SK-N-SH (cell line): ENCODE results near the gene SF3B5. TPM values are rescaled to one million over a fixed set of nuclear protein-coding genes. Genes with fewer than 3 reads are reported as not detected.

Experiments used
- CTCF ChIA-PET: fragments of 300-600, 350-600 bp; formaldehyde crosslinking; extraction: SDS; loops from one replicate; lab custom pipeline; 2021; lab: Yijun Ruan, JAX
- POLR2A ChIA-PET: fragments of 350-600 bp; sonication (Branson Sonifier 250); formaldehyde crosslinking; extraction: SDS; loops from one replicate; lab custom pipeline; 2020; ENCODE audit warnings: antibody characterized with exemption, inconsistent platforms; lab: Yijun Ruan, JAX
- DNase-seq: peaks from one replicate; pipeline ENCODE4 v3.0.0; 2012
- H2AFZ ChIP-seq: fragments of 200-600 bp; sonication (generic); 2 replicates; pipeline ENCODE4 v1.8.1; 2016; ENCODE audit warnings: antibody characterized with exemption, mild to moderate bottlenecking, low read depth
- H3F3A ChIP-seq: fragments of 200-600 bp; sonication (generic); replicated peaks from 2 replicates; pipeline ENCODE3; 2016; ENCODE audit warnings: antibody characterized with exemption, mild to moderate bottlenecking; ENCODE audit not compliant: insufficient read depth
- H3K27ac ChIP-seq, 2 experiments: fragments of 200-500 bp in 1 of 2; fragments of 200-600 bp in 1 of 2; sonication (Bioruptor generic) in 1 of 2; sonication (generic), shearing (Covaris generic) in 1 of 2; 2 replicates each; pipeline versions ENCODE4 v1.5.1 to v1.6.1; 2014 to 2016; ENCODE audit warnings: low read depth in 2 of 2, inconsistent platforms in 1 of 2, low read length in 1 of 2, mild to moderate bottlenecking in 1 of 2, mixed read lengths in 1 of 2
- H3K27me3 ChIP-seq: fragments of 200-600 bp; sonication (generic), shearing (Covaris generic); 2 replicates; pipeline ENCODE4 v1.6.1; 2016; ENCODE audit warnings: mixed run types; ENCODE audit not compliant: insufficient read depth
- H3K36me3 ChIP-seq, 2 experiments: fragments of 200-500 bp in 1 of 2; fragments of 200-600 bp in 1 of 2; sonication (Bioruptor generic) in 1 of 2; sonication (generic) in 1 of 2; replicated peaks in 1 of 2; 2 replicates each; pipeline versions ENCODE3 to v1.5.1; 2014 to 2016; ENCODE audit warnings: low read length in 1 of 2, mild to moderate bottlenecking in 1 of 2; ENCODE audit not compliant: insufficient read depth in 2 of 2, control insufficient read depth in 1 of 2
- H3K4me1 ChIP-seq, 2 experiments: fragments of 200-500 bp in 1 of 2; fragments of 200-600 bp in 1 of 2; sonication (Bioruptor generic) in 1 of 2; sonication (generic), shearing (Covaris generic) in 1 of 2; 2 replicates each; pipeline versions ENCODE4 v1.5.1 to v1.6.1; 2014 to 2016; ENCODE audit warnings: low read depth in 1 of 2, low read length in 1 of 2, mixed run types in 1 of 2; ENCODE audit not compliant: insufficient read depth in 2 of 2, control insufficient read depth in 1 of 2
- H3K4me2 ChIP-seq: fragments of 200-600 bp; sonication (generic), shearing (Covaris generic); 2 replicates; pipeline ENCODE4 v1.6.1; 2017; ENCODE audit warnings: mixed run types
- H3K4me3 ChIP-seq, 2 experiments: fragments of 200-500 bp in 1 of 2; fragments of 200-600 bp in 1 of 2; sonication (Bioruptor generic) in 1 of 2; sonication (generic), shearing (Covaris generic) in 1 of 2; 2 replicates each; pipeline versions ENCODE4 v1.5.1 to v1.8.1; 2014 to 2016; ENCODE audit warnings: low read depth in 2 of 2, inconsistent platforms in 1 of 2, low read length in 1 of 2, mild to moderate bottlenecking in 1 of 2, mixed read lengths in 1 of 2, moderate library complexity in 1 of 2
- H3K79me2 ChIP-seq: fragments of 200-600 bp; sonication (generic); 2 replicates; pipeline ENCODE4 v1.8.1; 2017; ENCODE audit warnings: mild to moderate bottlenecking; ENCODE audit not compliant: insufficient read depth
- H3K9ac ChIP-seq: fragments of 200-600 bp; sonication (generic); 2 replicates; pipeline ENCODE4 v1.6.1; 2017; ENCODE audit warnings: mixed run types
- H3K9me2 ChIP-seq: fragments of 200-600 bp; sonication (generic); 2 replicates; pipeline ENCODE4 v1.6.1; 2017; ENCODE audit warnings: mixed run types
- H3K9me3 ChIP-seq: fragments of 200-600 bp; sonication (generic); 2 replicates; pipeline ENCODE4 v1.6.1; 2017; ENCODE audit warnings: mixed run types, mild to moderate bottlenecking, moderate library complexity
- H4K20me1 ChIP-seq: fragments of 200-600 bp; sonication (generic); 2 replicates; pipeline ENCODE4 v1.6.1; 2017; ENCODE audit warnings: mild to moderate bottlenecking, mixed run types; ENCODE audit not compliant: insufficient read depth
- CTCF ChIP-seq: fragments of 200-600 bp; sonication (generic); IDR thresholded peaks from 2 replicates; pipeline ENCODE4 v1.6.1; 2017; ENCODE audit warnings: antibody characterized with exemption, mild to moderate bottlenecking, moderate library complexity
- ELF1 ChIP-seq: IDR thresholded peaks from 2 replicates; pipeline ENCODE4 v1.4.0; 2012
- EP300 ChIP-seq, 2 experiments: IDR thresholded peaks; 2 replicates each; pipeline versions ENCODE4 v1.4.0 to v1.6.1; 2012; ENCODE audit warnings: borderline replicate concordance in 1 of 2, low read depth in 1 of 2, low read length in 1 of 2
- EZH2phosphoT487 ChIP-seq: fragments of 200-600 bp; sonication (generic); IDR thresholded peaks from 2 replicates; pipeline ENCODE4 v1.6.1; 2017; ENCODE audit warnings: low read depth, mixed run types, mild to moderate bottlenecking, antibody characterized with exemption, moderate library complexity, borderline replicate concordance
- FOSL2 ChIP-seq: IDR thresholded peaks from 2 replicates; pipeline ENCODE4 v1.4.0; 2012; ENCODE audit warnings: low read depth, mild to moderate bottlenecking, moderate library complexity, borderline replicate concordance
- FOXM1 ChIP-seq: IDR thresholded peaks from 2 replicates; pipeline ENCODE4 v1.4.0; 2012; ENCODE audit warnings: low read depth, mild to moderate bottlenecking
- GATA2 ChIP-seq: sonication (generic); formaldehyde crosslinking; IDR thresholded peaks from 2 replicates; pipeline ENCODE4 v1.5.0; 2020; ENCODE audit warnings: mild to moderate bottlenecking, missing genetic modification reagents
- IRF3 ChIP-seq: fragments of 150-350 bp; IDR thresholded peaks from 2 replicates; pipeline ENCODE4 v1.6.1; 2016; ENCODE audit warnings: mild to moderate bottlenecking, low read depth, low read length
- JUND ChIP-seq: IDR thresholded peaks from 2 replicates; pipeline ENCODE4 v1.4.0; 2012
- MAX ChIP-seq: IDR thresholded peaks from 2 replicates; pipeline ENCODE4 v1.4.0; 2012; ENCODE audit warnings: low read depth
- MXI1 ChIP-seq: IDR thresholded peaks from 2 replicates; pipeline ENCODE4 v1.6.1; 2012; ENCODE audit warnings: mild to moderate bottlenecking, low read depth, low read length, improper control_type of control experiment
- NFIC ChIP-seq: IDR thresholded peaks from 2 replicates; pipeline ENCODE4 v1.4.0; 2012; ENCODE audit warnings: borderline replicate concordance
- PBX3 ChIP-seq: IDR thresholded peaks from 2 replicates; pipeline ENCODE4; 2012
- RCOR1 ChIP-seq: fragments of 150-350 bp; IDR thresholded peaks from 2 replicates; pipeline ENCODE4 v1.6.1; 2017; ENCODE audit warnings: antibody characterized with exemption, low read length
- SIN3A ChIP-seq: IDR thresholded peaks from 2 replicates; pipeline ENCODE4 v1.6.1; 2012; ENCODE audit warnings: low read depth, mild to moderate bottlenecking, low read length, moderate library complexity, borderline replicate concordance
- SMC3 ChIP-seq: IDR thresholded peaks from 2 replicates; pipeline ENCODE4 v1.6.1; 2012; ENCODE audit warnings: low read depth, low read length, improper control_type of control experiment
- TCF12 ChIP-seq: IDR thresholded peaks from 2 replicates; pipeline ENCODE4 v1.4.0; 2012
- TEAD4 ChIP-seq: IDR thresholded peaks from 2 replicates; pipeline ENCODE4 v1.4.0; 2012; ENCODE audit warnings: mild to moderate bottlenecking, borderline replicate concordance; ENCODE audit not compliant: insufficient read depth
- USF1 ChIP-seq: IDR thresholded peaks from 2 replicates; pipeline ENCODE4 v1.4.0; 2012; ENCODE audit warnings: low read depth, borderline replicate concordance
- USF2 ChIP-seq: fragments of 150-350 bp; IDR thresholded peaks from 2 replicates; pipeline ENCODE4 v1.6.1; 2017; ENCODE audit warnings: antibody characterized with exemption, low read length, low read depth, borderline replicate concordance
- YY1 ChIP-seq: IDR thresholded peaks from 2 replicates; pipeline ENCODE4 v1.4.0; 2012; ENCODE audit warnings: low read depth, mild to moderate bottlenecking
- WGBS: methylation state at CpG from one replicate; pipeline ENCODE4 v1.1.6; 2017; ENCODE audit warnings: low lambda C conversion rate; 5-methylcytosine and 5-hydroxymethylcytosine counted together
- polyA plus RNA-seq, 3 experiments: library from polyadenylated mRNA; depleted of rRNA; stranded (reverse); fragments of >200 nt; gene quantifications; 2 replicates each; pipeline ENCODE4 v1.2.3, GENCODE V29; 2012

Gene SF3B5
- polyA plus RNA-seq, 1 of the 3 experiments (the other 2 are of a cell fraction): 316 TPM

GRCh38 chr6:144055121-144055931, 40.0 kb downstream of the SF3B5 start:
- Histone ChIP-seq H2AFZ (no peak overlapping the region), H3K9ac (no peak overlapping the region), H3K4me3 (no peak overlapping the region), H3K27me3 (no peaks in the 10 kb centered on the region), H4K20me1 (no peaks in the 10 kb centered on the region), H3F3A (no peaks in the 10 kb centered on the region), H3K79me2 (no peaks in the 10 kb centered on the region), H3K36me3 (no peaks in the 10 kb centered on the region), H3K4me1 (no peaks in the 10 kb centered on the region), H3K9me3 (no peaks in the 10 kb centered on the region), H3K9me2 (no peaks in the 10 kb centered on the region), H3K27ac (no peak overlapping the region), H3K4me2 (no peak overlapping the region)
- ChIA-PET CTCF (no interaction called here), POLR2A (no interaction called here)
- no peak for TF ChIP-seq JUND
- no peak for TF ChIP-seq RCOR1
- no peak for TF ChIP-seq USF1
- no peak for TF ChIP-seq MAX
- TF ChIP-seq YY1: no peak
- TF ChIP-seq IRF3: no peak
- no peak for TF ChIP-seq NFIC
- no peak for TF ChIP-seq ELF1
- TF ChIP-seq SIN3A: no peak
- TF ChIP-seq GATA2: no peak
- TF ChIP-seq TEAD4: no peak
- no peak for TF ChIP-seq EP300 (IDR thresholded peaks at IDR 0.05; ENCODE audit: borderline replicate concordance in 1 of 2, low read depth in 1 of 2, low read length in 1 of 2)
- TF ChIP-seq SMC3: no peak
- no peak for DNase-seq
- WGBS: 28% methylated on average over 6 of the region's 6 CpGs

- Histone ChIP-seq H3K9ac (no peak overlapping the region), H3K79me2 (no peaks in the 10 kb centered on the region), H3K4me2 (no peak overlapping the region), H4K20me1 (no peaks in the 10 kb centered on the region), H3K27ac (no peak overlapping the region), H3F3A (no peaks in the 10 kb centered on the region), H2AFZ (no peak overlapping the region), H3K9me3 (no peaks in the 10 kb centered on the region), H3K27me3 (no peaks in the 10 kb centered on the region), H3K4me1 (no peaks in the 10 kb centered on the region), H3K9me2 (no peaks in the 10 kb centered on the region), H3K36me3 (no peaks in the 10 kb centered on the region), H3K4me3 (no peak overlapping the region)
- DNase-seq: no peak
- CTCF ChIA-PET: no interaction called here
- 6% methylated on average over 3 of the region's 3 CpGs for WGBS
- POLR2A ChIA-PET: no interaction called here
- no peak for TF ChIP-seq TCF12
- TF ChIP-seq NFIC: no peak
- no peak for TF ChIP-seq FOSL2
- no peak for TF ChIP-seq SMC3
- TF ChIP-seq MXI1: no peak
- TF ChIP-seq ELF1: no peak
- TF ChIP-seq PBX3: no peak
- TF ChIP-seq CTCF: no peak
- TF ChIP-seq USF2: no peak
- TF ChIP-seq GATA2: no peak
- TF ChIP-seq RCOR1: no peak
- TF ChIP-seq FOXM1: no peak
- TF ChIP-seq EZH2phosphoT487: no peak
Observed at GRCh38 chr6:144053601-144054000, 41.8 kb downstream of the SF3B5 start.
